Chondrocyte (in vitro differentiated cells): ENCODE results near the gene ZNF497. TPM values are rescaled to one million over a fixed set of nuclear protein-coding genes. Genes with fewer than 3 reads are reported as not detected.
A peak's percentile ranks its signal among the peaks of the same experiment; 100 is the strongest.
"Not testable (repeated sequence)": the region's sequence is repeated elsewhere in the genome, so short reads cannot be mapped to it uniquely, and the experiment has no call there.

Experiments used
- DNase-seq: peaks from one replicate; pipeline ENCODE4 v3.0.0; 2021; ENCODE audit warnings: mixed read lengths, low spot score
- H3K27ac Mint-ChIP-seq: one replicate; pipeline ENCODE4 v1.8.0; 2021; ENCODE audit warnings: mild to moderate bottlenecking, moderate library complexity, mixed read lengths; ENCODE audit not compliant: unreplicated experiment
- H3K27me3 Mint-ChIP-seq: 2 replicates; pipeline ENCODE4 v1.8.0; 2021; ENCODE audit warnings: low read depth, mixed read lengths
- H3K36me3 Mint-ChIP-seq: 2 replicates; pipeline ENCODE4 v1.8.0; 2021; ENCODE audit warnings: low read depth, mixed read lengths
- H3K4me1 Mint-ChIP-seq: 2 replicates; pipeline ENCODE4 v1.8.0; 2021; ENCODE audit warnings: low read depth, mild to moderate bottlenecking, mixed read lengths
- H3K4me3 Mint-ChIP-seq: one replicate; pipeline ENCODE4 v1.8.0; 2021; ENCODE audit warnings: mild to moderate bottlenecking, moderate library complexity, mixed read lengths; ENCODE audit not compliant: unreplicated experiment
- H3K9me3 Mint-ChIP-seq: 2 replicates; pipeline ENCODE4 v1.8.0; 2021; ENCODE audit warnings: low read depth, mixed read lengths
- total RNA-seq: library from RNA; stranded (reverse); gene quantifications from 3 replicates; pipeline ENCODE4 v1.2.1, GENCODE V29; 2021
- TF ChIP-seq, protein P1 (sequence below): fragments of 200-600 bp; sonication (generic); IDR thresholded peaks from 2 replicates; pipeline ENCODE4 v1.5.0; 2021; ENCODE audit warnings: antibody characterized with exemption, mild to moderate bottlenecking, moderate library complexity

Gene ZNF497
- total RNA-seq, 1 donor from 2014 or later = 0.65 TPM

DNA sequence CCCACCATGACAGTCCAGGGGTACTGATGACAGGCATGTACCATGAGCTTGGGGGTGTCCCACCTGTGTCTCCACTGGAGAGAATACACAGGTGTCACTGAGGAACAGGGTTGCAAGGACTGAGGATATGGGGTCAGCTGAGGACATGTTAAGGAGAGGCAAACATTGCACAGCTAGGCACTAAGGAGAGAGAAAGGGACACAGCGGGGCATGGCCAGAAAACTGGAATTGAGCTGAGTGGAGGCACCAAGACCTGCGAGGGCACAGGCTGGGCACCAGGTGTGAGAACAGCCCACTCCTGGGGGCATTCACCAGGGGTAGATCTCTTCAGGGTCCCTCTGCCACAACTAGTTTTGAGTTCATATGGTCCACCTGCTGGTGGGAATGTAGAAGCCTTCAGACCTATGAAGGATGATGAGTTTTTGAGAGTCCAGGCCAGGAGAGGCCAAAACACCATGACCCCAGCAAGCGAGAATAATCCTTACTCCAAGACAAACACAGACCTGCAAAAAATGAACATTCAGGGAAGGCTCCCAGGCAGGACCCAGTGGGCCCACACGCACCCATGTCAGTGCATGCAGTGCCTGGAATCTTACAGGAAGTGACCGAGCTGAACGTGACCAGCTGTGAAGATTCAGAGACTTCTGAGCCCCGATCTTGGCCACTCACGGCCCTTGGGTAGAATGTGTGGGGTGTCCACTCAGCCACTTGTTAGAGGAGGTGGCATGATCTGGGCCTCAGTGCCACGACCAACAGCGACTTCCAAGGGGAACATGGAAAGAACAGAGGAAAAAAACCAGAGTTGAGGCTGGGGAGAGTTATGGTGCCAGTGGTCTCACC lies 44.5 kb upstream of the ZNF497 start:
- Mint-ChIP-seq H3K4me1 (peaks cover 34% of the 10 kb centered on the region), H3K4me3 (peak overlapping the region; percentile 90), H3K27ac (peak overlapping the region; percentile 77), H3K36me3 (no peaks in the 10 kb centered on the region), H3K9me3 (no peaks in the 10 kb centered on the region), H3K27me3 (no peaks in the 10 kb centered on the region)
- DNase-seq = no peak
- TF ChIP-seq, protein P1, sequence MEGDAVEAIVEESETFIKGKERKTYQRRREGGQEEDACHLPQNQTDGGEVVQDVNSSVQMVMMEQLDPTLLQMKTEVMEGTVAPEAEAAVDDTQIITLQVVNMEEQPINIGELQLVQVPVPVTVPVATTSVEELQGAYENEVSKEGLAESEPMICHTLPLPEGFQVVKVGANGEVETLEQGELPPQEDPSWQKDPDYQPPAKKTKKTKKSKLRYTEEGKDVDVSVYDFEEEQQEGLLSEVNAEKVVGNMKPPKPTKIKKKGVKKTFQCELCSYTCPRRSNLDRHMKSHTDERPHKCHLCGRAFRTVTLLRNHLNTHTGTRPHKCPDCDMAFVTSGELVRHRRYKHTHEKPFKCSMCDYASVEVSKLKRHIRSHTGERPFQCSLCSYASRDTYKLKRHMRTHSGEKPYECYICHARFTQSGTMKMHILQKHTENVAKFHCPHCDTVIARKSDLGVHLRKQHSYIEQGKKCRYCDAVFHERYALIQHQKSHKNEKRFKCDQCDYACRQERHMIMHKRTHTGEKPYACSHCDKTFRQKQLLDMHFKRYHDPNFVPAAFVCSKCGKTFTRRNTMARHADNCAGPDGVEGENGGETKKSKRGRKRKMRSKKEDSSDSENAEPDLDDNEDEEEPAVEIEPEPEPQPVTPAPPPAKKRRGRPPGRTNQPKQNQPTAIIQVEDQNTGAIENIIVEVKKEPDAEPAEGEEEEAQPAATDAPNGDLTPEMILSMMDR = peak; percentile 65

DNA sequence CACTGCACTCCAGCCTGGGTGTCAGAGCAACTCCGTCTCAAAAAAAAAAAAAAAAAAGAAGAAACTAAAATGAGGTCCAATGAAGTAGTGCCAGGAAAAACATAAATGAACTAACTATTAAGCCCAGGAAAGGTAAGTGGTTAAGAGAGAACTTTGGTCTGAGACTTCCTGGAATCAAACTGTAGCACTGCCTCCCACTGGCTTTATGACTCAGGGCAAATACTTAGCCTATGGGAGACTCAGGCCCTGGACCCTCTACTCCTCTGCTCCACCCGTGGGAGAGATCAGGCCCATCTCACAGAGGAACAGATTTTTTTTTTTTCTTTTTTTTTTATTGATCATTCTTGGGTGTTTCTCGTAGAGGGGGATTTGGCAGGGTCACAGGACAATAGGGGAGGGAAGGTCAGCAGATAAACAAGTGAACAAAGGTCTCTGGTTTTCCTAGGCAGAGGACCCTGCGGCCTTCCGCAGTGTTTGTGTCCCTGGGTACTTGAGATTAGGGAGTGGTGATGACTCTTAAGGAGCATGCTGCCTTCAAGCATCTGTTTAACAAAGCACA lies 41.4 kb upstream of the ZNF497 start:
- H3K4me1 Mint-ChIP-seq = peaks cover 36% of the 10 kb centered on the region
- not testable (repeated sequence) for H3K9me3 Mint-ChIP-seq, H3K27me3 Mint-ChIP-seq, H3K4me3 Mint-ChIP-seq, H3K36me3 Mint-ChIP-seq, H3K27ac Mint-ChIP-seq, DNase-seq

DNA sequence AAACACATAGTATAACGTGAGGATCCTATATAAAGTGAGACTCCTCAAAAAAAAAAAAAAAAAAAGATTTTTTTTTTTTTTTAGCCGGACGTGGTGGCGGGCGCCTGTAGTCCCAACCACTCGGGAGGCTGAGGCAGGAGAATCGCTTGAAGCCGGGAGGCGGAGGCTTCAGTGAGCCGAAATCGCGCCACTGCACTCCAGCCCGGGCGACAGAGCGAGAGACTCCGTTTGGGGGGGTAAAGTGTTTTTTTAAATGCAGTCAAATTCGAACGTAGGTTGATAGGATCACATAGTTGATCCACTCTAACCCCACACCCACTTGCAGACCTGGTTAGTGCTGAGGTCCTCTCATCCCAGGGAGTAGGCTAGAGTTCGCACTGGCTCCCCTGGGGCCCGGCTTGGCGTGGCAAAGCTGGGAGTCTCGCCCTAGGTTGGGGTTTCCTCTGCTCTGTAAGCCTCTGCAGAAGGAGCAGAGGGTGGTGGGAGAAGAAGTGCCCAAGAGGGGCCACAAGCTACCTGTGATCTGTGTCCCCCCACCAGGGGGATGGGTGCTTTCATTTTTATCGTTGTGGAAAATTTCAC lies 39.4 kb upstream of the ZNF497 start:
- TF ChIP-seq, protein P1 = no peak
- Mint-ChIP-seq H3K27ac (peak overlapping the region; percentile 90), H3K27me3 (no peaks in the 10 kb centered on the region), H3K36me3 (no peaks in the 10 kb centered on the region), H3K4me3 (peak overlapping the region; percentile 78), H3K9me3 (no peaks in the 10 kb centered on the region), H3K4me1 (peaks cover 22% of the 10 kb centered on the region)
- DNase-seq = no peak

DNA sequence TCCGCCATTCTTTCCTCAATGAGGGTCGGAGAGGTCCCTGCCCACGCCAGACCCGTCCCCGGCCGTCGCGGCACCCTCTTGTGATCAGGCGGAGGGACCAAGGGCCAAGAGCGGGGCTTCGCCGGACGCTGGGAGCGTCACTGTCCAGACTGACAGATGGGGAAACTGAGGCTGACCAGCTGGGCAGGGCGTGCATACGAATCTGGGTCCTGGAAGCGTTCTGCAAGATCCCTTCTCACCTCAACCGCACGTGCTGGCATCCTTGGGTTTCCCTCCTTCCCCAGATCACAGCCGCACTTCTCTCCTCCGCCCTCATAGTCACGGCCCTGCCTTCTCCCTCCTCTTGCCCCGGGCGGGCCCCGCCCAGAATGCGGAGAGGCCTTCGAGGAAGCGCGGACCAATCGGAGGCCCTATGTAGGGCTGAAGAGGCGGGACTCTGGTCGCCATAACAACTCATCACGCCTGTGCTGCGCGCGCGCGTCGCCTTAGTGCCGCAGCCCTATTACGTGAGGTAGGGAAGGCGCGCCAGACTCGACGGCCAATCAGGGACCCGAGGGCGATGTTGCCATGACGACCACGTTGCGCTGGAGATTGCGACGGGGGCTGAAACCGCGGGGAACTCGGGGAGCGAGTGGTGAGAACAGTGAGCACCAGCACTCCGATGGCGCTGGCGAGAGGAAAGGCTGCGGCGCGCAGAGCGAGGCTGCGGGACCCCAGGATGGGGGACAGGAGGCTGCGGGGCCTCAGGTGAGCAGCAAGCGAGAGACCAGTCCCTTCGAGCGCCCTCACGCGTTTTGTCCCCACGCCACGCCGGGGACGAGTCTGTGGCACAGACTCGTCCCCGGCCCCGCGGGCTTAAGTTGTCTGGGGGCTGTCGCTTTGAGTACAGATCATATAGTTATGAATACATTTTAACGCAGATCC lies 38.6 kb upstream of the ZNF497 start:
- TF ChIP-seq, protein P1 = peak; percentile 50
- peak; percentile 99 for DNase-seq
- Mint-ChIP-seq H3K27me3 (no peaks in the 10 kb centered on the region), H3K36me3 (no peaks in the 10 kb centered on the region), H3K9me3 (no peaks in the 10 kb centered on the region), H3K4me1 (peaks cover 18% of the 10 kb centered on the region), H3K4me3 (peak overlapping the region; percentile 78), H3K27ac (peak overlapping the region; percentile 90)

DNA sequence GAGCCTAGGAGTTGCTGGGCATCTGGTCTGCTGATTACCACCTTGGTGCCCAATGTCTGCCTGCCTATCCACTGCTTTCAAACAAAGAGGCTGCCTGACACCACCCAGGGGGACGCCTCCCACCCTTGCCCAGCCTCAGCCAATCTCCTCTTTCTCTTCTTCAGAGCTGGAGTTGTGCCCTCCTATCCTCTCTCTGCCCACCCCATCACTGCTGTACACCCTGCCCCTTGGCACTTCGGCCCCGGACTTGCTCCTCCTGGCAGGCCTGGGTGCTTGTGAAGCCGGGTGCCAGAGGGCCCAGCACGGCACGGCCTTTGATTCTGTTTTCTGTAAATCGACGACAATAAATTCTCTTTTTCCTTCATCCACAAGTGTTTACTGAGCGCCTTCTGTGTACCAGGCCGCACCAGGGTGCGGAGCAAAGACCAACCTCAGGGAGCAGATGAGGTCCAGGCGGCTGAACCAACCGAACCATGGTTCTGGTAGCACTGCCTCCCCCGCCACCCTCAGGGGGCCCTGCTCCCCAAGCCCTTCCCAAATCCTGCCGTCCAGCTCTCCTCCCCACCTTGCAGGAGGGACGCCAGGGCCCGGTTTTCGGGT lies 37.9 kb upstream of the ZNF497 start:
- peak; percentile 82 for DNase-seq
- Mint-ChIP-seq H3K4me1 (peaks cover 18% of the 10 kb centered on the region), H3K36me3 (no peaks in the 10 kb centered on the region), H3K27me3 (no peaks in the 10 kb centered on the region), H3K4me3 (peak overlapping the region; percentile 78), H3K27ac (peak overlapping the region; percentile 57), H3K9me3 (no peaks in the 10 kb centered on the region)
- TF ChIP-seq, protein P1 = no peak
